Mesenchymal stem cell (in vitro differentiated cells and primary cell): ENCODE data around the gene MMP23B.
"Not testable (repeated sequence)": the region's sequence is repeated elsewhere in the genome, so short reads cannot be mapped to it uniquely, and the experiment has no call there.

Experiments
- DNase-seq: peaks from one replicate; pipeline ENCODE4 v3.0.0-alpha.2; 2013
- H2AFZ ChIP-seq: one replicate; pipeline ENCODE4 v1.6.1; 2013; ENCODE audit warnings: low read depth, mild to moderate bottlenecking, control low read depth, inconsistent platforms, low read length, moderate library complexity
- H2AK5ac ChIP-seq: 2 replicates; pipeline ENCODE4 v1.6.1; 2013; ENCODE audit warnings: low read length, moderate library complexity, mild to moderate bottlenecking, inconsistent platforms; ENCODE audit not compliant: severe bottlenecking
- H2BK120ac ChIP-seq: one replicate; pipeline ENCODE4 v1.6.1; 2013; ENCODE audit warnings: low read depth, mild to moderate bottlenecking, inconsistent platforms, low read length, moderate library complexity
- H2BK12ac ChIP-seq, 2 experiments: one replicate each; pipeline ENCODE4 v1.6.1; 2013; ENCODE audit warnings: inconsistent platforms in 2 of 2, low read length in 2 of 2, mild to moderate bottlenecking in 2 of 2, moderate library complexity in 2 of 2, control low read depth in 1 of 2
- H2BK15ac ChIP-seq: one replicate; pipeline ENCODE4 v1.6.1; 2013; ENCODE audit warnings: mild to moderate bottlenecking, low read depth, inconsistent platforms; ENCODE audit not compliant: poor library complexity, severe bottlenecking
- H2BK5ac ChIP-seq: 2 replicates; pipeline ENCODE4 v1.6.1; 2013; ENCODE audit warnings: low read depth, mild to moderate bottlenecking, low read length, control low read depth, inconsistent platforms; ENCODE audit not compliant: poor library complexity, severe bottlenecking
- H3K14ac ChIP-seq, 2 experiments: one replicate each; pipeline ENCODE4 v1.6.1; 2013; ENCODE audit warnings: inconsistent platforms in 2 of 2, low read length in 2 of 2, control low read depth in 1 of 2, mild to moderate bottlenecking in 1 of 2, moderate library complexity in 1 of 2
- H3K18ac ChIP-seq, 2 experiments: one replicate each; pipeline ENCODE4 v1.6.1; 2013; ENCODE audit warnings: inconsistent platforms in 2 of 2, low read length in 2 of 2, control low read depth in 1 of 2, low read depth in 1 of 2, mild to moderate bottlenecking in 1 of 2
- H3K23ac ChIP-seq, 2 experiments: one replicate each; pipeline ENCODE4 v1.6.1; 2013; ENCODE audit warnings: inconsistent platforms in 2 of 2, low read length in 2 of 2, mild to moderate bottlenecking in 2 of 2, moderate library complexity in 2 of 2, control low read depth in 1 of 2
- H3K27ac ChIP-seq: 2 replicates; pipeline ENCODE4 v1.5.1; 2013; ENCODE audit warnings: mild to moderate bottlenecking, moderate library complexity, low read length, control low read depth, inconsistent platforms; ENCODE audit not compliant: poor library complexity, severe bottlenecking
- H3K27me3 ChIP-seq, 2 experiments: 2 replicates each; pipeline versions ENCODE4 v1.6.1 to v1.7.0; 2013; ENCODE audit warnings: low read length in 2 of 2, mild to moderate bottlenecking in 2 of 2, moderate library complexity in 2 of 2, control low read depth in 1 of 2, inconsistent platforms in 1 of 2; ENCODE audit not compliant: control insufficient read depth in 1 of 2, insufficient read depth in 1 of 2
- H3K36me3 ChIP-seq, 2 experiments: 2 replicates each; pipeline versions ENCODE4 v1.6.1 to v1.7.0; 2013; ENCODE audit warnings: low read length in 2 of 2, control low read depth in 1 of 2, inconsistent platforms in 1 of 2, low read depth in 1 of 2, mild to moderate bottlenecking in 1 of 2; ENCODE audit not compliant: insufficient read depth in 2 of 2, control insufficient read depth in 1 of 2
- H3K4ac ChIP-seq, 2 experiments: one replicate each; pipeline ENCODE4 v1.6.1; 2013; ENCODE audit warnings: inconsistent platforms in 2 of 2, low read length in 2 of 2, mild to moderate bottlenecking in 2 of 2, moderate library complexity in 2 of 2, control low read depth in 1 of 2, low read depth in 1 of 2
- H3K4me1 ChIP-seq: 2 replicates; pipeline ENCODE4 v1.6.1; 2013; ENCODE audit warnings: low read depth, low read length, control low read depth; ENCODE audit not compliant: control insufficient read depth, insufficient read depth
- H3K4me2 ChIP-seq: 2 replicates; pipeline ENCODE4 v1.6.1; 2013; ENCODE audit warnings: low read length, mild to moderate bottlenecking, inconsistent platforms; ENCODE audit not compliant: poor library complexity, severe bottlenecking
- H3K4me3 ChIP-seq, 2 experiments: 2 replicates each; pipeline versions ENCODE4 v1.5.1 to v1.7.0; 2013; ENCODE audit warnings: low read length in 2 of 2, mild to moderate bottlenecking in 2 of 2, control low read depth in 1 of 2, low read depth in 1 of 2; ENCODE audit not compliant: insufficient read depth in 1 of 2
- H3K79me1 ChIP-seq: replicated peaks from 2 replicates; pipeline ENCODE4 v1.6.1; 2013; ENCODE audit warnings: mild to moderate bottlenecking, control low read depth, low read length, inconsistent platforms; ENCODE audit not compliant: poor library complexity, severe bottlenecking
- H3K9ac ChIP-seq: 2 replicates; pipeline ENCODE4 v1.7.0; 2013; ENCODE audit warnings: mild to moderate bottlenecking, low read length, moderate library complexity
- H3K9me3 ChIP-seq: 2 replicates; pipeline ENCODE4 v1.7.0; 2013; ENCODE audit warnings: mild to moderate bottlenecking, low read length; ENCODE audit not compliant: control insufficient read depth
- H4K8ac ChIP-seq: one replicate; pipeline ENCODE4 v1.6.1; 2013; ENCODE audit warnings: inconsistent platforms, mild to moderate bottlenecking, low read length, moderate library complexity
- H4K91ac ChIP-seq: one replicate; pipeline ENCODE4 v1.6.1; 2013; ENCODE audit warnings: mild to moderate bottlenecking, low read length, inconsistent platforms
- WGBS: methylation state at CpG from one replicate; pipeline ENCODE4 v1.1.7; 2013; ENCODE audit warnings: mixed read lengths; 5-methylcytosine and 5-hydroxymethylcytosine counted together

The MMP23B gene

DNA sequence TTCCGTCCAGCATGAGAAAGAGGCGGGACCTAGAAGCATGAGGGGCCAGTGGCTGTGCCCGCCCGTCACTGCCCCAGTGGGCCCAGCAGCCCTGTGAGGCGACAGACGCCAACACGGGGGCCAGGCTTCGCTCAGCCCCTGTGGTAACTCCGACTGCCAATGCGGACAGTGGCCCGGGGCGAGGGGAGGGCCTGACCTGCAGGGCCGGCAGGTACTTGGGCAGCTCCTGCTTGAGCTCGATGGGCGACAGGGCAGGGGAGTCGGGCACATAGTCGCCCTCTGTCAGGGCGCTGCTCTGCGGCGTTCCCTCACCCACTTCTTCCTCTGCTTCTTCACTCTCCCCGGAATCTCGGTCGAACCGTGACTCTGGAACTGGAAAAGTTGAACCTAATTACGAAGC, 8.1 kb downstream of the MMP23B start:
- not testable (repeated sequence) for H3K23ac ChIP-seq, DNase-seq, H3K9ac ChIP-seq, H3K27me3 ChIP-seq, H3K79me1 ChIP-seq, H3K4me3 ChIP-seq, H3K4ac ChIP-seq, H3K4me1 ChIP-seq, H4K8ac ChIP-seq, H2AK5ac ChIP-seq, H2BK12ac ChIP-seq, H2BK120ac ChIP-seq, H3K18ac ChIP-seq, H2BK15ac ChIP-seq, H4K91ac ChIP-seq, H2AFZ ChIP-seq, H3K14ac ChIP-seq, H3K4me2 ChIP-seq, H3K9me3 ChIP-seq, H2BK5ac ChIP-seq, H3K27ac ChIP-seq
- peaks cover 11 to 27% of the 10 kb centered on the region in 2 experiments for H3K36me3 ChIP-seq
- 94% methylated on average over 5 of the region's 25 CpGs for WGBS

DNA sequence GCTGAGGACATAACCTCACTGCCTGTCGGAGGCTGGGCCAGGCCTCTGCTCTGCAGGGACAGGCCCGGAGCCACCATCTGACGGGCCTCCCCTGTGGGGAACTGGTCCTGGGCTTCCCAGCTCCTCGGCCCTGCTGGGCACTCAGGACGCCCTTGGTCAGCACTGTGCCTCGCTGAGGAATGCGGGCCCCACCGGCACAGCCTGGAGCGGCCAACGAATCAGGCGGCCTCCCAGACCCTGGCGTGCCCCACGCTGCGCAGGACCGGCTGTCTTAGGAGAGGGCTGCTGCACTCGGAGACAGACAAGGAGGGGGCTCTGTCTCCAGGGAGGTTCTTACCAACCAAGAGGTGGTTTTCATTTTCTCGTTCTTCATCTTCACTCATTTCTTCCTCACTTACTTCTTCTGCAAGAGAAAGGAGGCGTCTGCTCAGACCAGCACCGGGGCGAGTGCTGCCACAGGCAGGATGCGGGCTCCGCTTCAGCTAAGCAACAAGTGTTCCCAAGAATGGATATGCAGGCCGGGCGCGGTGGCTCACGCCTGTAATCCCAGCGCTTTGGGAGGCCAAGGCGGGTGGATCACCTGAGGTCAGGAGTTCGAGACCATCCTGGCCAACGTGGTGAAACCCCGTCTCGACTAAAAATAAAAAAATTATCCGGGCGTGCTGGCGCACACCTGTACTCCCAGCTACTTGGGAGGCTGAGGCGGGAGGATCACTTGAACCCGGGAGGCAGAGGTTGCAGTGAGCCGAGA, 8.9 kb downstream of the MMP23B start:
- not testable (repeated sequence) for H2BK15ac ChIP-seq, H3K4ac ChIP-seq, H2BK5ac ChIP-seq, H4K8ac ChIP-seq, H2BK12ac ChIP-seq, H2AFZ ChIP-seq, H3K4me2 ChIP-seq, H3K23ac ChIP-seq, H3K27me3 ChIP-seq, H4K91ac ChIP-seq, H3K14ac ChIP-seq, H2AK5ac ChIP-seq, H3K9ac ChIP-seq, H2BK120ac ChIP-seq, H3K9me3 ChIP-seq, H3K27ac ChIP-seq, H3K4me1 ChIP-seq, H3K4me3 ChIP-seq, H3K18ac ChIP-seq, DNase-seq, H3K79me1 ChIP-seq
- H3K36me3 ChIP-seq = peaks cover 15 to 27% of the 10 kb centered on the region in 2 experiments
- over 99% methylated on average over 12 of the region's 38 CpGs for WGBS

DNA sequence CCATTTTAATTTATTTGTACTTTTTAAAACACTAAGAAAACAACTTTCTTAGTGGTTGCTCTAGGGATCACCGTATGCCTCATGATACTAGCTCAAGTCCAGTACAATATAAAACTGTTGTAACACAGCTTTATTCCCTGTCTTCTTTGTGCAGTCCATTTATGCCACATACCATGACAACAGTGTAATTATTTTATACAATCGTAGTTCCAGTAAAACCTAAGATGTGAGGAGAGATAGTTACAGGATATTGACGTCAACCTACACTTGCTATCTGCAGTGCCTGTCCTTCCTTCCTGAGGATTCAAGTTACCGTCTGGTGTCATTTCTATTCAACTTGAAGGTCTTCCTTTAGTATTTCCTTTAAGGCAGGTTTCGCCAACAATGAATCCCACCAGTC, 14.4 kb downstream of the MMP23B start:
- H3K14ac ChIP-seq, H2AFZ ChIP-seq, H2BK5ac ChIP-seq, H4K8ac ChIP-seq, H2BK12ac ChIP-seq, H3K4me1 ChIP-seq, H3K4me2 ChIP-seq, DNase-seq, H3K4me3 ChIP-seq, H3K27me3 ChIP-seq, H2AK5ac ChIP-seq, H3K4ac ChIP-seq, H3K9me3 ChIP-seq, H2BK120ac ChIP-seq, H4K91ac ChIP-seq, H3K9ac ChIP-seq, H3K18ac ChIP-seq, H2BK15ac ChIP-seq, H3K27ac ChIP-seq, H3K23ac ChIP-seq, H3K79me1 ChIP-seq: not testable (repeated sequence)
- peaks cover 27 to 44% of the 10 kb centered on the region in 2 experiments for H3K36me3 ChIP-seq
- 82% methylated on average over 2 of the region's 5 CpGs for WGBS

DNA sequence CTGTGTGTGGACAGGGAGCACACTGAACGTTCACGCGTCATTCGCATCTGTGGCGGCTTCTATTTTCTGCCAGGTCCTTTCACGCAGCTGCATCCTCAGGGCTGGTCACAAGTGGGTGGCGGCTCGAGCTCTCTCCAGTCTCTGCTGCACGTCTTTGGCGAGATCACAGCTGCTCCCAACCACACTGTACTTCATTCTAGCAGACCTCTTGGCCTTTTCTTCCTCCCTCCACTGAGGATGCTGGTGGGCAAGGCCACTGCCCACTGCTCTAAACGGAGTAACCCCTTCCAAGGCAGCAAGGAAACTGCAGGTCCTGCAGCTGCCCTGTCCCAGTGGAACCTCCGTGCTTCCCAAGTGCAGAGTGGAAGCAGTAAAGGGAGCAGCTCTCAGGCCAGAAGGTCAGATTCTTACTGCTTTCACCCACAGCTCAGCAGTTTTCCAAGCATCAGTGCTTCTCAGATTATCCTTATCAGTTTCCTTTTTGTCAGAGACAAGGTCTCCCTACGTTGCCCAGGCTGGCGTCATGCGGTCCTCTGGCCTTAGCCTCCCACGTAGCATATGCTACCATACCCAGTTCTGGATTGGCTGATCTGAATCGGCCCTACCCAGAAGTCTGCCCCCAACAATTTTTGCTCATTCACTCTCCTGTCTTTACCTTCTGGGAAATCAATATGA, 15.7 kb downstream of the MMP23B start:
- not testable (repeated sequence) for H3K27ac ChIP-seq, H2AK5ac ChIP-seq, H2BK15ac ChIP-seq, H3K18ac ChIP-seq, H3K79me1 ChIP-seq, H3K4me2 ChIP-seq, H2BK120ac ChIP-seq, H3K4me3 ChIP-seq, H4K8ac ChIP-seq, H2AFZ ChIP-seq, H3K9ac ChIP-seq, H2BK5ac ChIP-seq, H3K9me3 ChIP-seq, H3K4ac ChIP-seq, H3K4me1 ChIP-seq, H3K14ac ChIP-seq, H3K27me3 ChIP-seq, H4K91ac ChIP-seq, H2BK12ac ChIP-seq, DNase-seq, H3K23ac ChIP-seq
- 96% methylated on average over 16 of the region's 17 CpGs for WGBS
- peaks cover 37 to 57% of the 10 kb centered on the region in 2 experiments for H3K36me3 ChIP-seq
